ENCODE measurements around the gene ZNF217.
"Not testable (repeated sequence)": the region's sequence is repeated elsewhere in the genome, so short reads cannot be mapped to it uniquely, and the experiment has no call there.

ZNF217 gene

GRCh38 chr20:53599910-53600632 is 6.4 kb upstream of the ZNF217 start:
- no peak for DNase-seq (ENCODE audit: low read depth)
- H3K4me3 ChIP-seq (ENCODE audit: low read depth, low read length) = no peak overlapping the region

DNA sequence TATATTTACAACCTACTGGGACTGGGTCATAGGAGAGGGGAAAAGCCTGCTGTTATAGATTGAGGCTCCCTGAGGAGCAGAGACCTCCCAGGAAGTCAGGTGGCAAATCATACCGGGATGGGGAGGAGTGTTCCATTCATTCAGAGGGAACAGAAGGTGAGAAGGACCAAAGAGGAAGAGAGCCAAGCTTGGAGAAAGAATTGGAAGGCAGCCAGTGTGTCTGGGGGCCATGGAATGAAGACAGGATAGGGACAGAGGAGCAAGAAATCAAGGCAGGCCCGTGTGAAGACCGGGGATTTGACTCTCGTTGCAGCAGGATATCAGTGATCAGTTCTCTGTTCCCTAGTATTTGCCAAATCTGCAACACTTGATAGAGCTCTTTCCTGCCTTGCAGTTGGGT is 5.7 kb upstream of the ZNF217 start:
- no peak overlapping the region for H3K4me3 ChIP-seq (ENCODE audit: low read depth, low read length)
- no peak for DNase-seq (ENCODE audit: low read depth)

DNA sequence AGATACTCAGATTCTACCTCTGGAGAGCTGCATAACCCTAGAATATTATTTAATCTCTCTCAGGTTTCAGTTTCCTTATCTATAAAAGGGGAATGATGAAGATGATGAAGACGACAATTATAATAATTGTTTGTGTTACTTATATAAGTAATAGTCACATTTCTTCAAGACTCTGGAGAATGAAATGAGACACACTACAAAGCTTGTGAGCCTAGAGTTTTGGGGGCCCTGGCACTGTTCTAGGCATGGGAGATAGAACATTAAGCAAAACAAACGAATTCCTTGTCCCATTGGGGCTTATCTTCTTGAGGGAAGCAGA is 5.4 kb upstream of the ZNF217 start:
- no peak for DNase-seq (ENCODE audit: low read depth)

GRCh38 chr20:53598140-53599043 is 4.8 kb upstream of the ZNF217 start:
- DNase-seq (ENCODE audit: low read depth) = no peak
- H3K4me3 ChIP-seq (ENCODE audit: low read depth, low read length) = no peak overlapping the region

More for the DNA sequence above, 5.4 kb upstream of the ZNF217 start:
- H3K4me3 ChIP-seq (ENCODE audit: low read depth, low read length) = no peak overlapping the region

GRCh38 chr20:53597521-53598120 is 4.0 kb upstream of the ZNF217 start:
- DNase-seq (ENCODE audit: low read depth) = no peak
- no peak overlapping the region for H3K4me3 ChIP-seq (ENCODE audit: low read depth, low read length)

DNA sequence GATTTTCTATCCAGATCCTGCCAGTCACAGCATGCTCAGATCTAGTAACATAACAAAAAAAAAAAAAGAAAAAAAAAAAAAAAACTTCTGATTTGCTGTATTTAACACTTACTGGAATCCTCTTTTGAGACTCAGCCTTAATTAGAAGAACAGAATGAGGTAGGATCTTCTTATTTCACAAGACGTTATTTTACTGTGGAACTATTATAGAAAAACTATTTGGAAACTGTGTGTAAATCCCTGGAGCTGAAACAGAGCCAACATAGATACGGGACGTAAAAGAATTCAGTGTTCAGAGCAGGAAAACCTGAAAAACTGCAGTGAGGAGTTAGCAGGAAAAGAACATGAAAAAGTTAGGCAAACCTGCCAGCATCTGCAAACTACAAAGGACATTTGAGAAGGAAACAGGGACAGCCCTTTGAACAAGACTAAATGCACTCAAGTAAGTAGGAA is 3.4 kb upstream of the ZNF217 start:
- H3K4me3 ChIP-seq (ENCODE audit: low read depth, low read length) = no peak overlapping the region
- DNase-seq (ENCODE audit: low read depth) = no peak

DNA sequence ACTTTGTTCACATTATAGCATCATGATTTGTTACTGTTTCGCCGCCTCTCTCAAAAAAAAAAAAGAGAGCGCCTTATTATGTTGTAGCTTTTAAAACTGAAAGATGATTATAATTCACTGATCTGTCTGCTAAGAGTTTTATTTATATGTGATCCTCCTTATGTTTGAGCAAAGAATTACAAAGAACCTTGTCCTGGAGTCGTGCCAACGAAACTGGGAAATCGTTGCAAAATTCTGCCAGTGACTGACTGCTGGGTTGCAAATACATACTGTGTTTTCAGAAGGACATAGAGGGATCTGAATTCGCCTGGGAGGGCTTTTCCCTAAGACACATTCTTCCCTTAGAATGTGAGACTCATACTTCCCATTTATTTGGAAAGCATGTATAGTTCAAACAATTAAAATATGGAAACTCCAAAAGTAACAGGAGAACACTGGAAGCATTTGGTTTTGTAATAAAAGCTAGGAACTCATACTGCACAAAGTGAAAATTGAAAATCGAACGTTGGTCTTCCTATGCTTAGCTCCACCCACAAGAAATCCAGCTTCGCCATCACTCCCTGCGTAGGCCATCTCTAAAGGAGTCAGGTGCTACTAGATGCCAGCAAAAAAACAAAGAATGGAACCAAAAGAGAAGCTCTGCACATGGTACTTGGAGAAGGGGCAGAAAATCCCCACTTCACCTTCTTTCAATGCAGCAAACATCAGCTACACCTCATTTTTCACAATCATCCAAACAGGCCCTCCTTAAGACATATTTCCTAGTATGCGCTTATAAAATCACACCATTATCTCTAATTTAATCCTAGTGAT is 2.8 kb upstream of the ZNF217 start:
- not testable (repeated sequence) for H3K4me3 ChIP-seq (ENCODE audit: low read depth, low read length); DNase-seq (ENCODE audit: low read depth)

DNA sequence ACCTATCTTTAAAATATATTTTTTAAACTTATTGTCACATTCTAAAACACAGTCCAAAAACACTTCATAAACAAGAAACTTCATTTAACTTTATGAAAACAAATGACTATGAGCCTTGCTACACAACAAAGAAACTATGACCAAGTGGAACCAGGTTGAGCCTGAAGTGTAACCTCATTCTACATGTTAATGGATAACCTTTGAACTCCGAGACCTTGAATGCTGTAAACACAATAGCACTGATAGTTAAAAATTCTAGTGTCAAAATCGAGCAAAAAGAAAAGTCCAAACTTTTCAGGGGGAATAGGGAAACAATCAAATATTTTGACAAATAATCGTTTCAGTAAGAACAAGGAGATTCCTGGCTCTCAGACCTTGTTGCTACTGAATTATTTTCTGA is 2.1 kb upstream of the ZNF217 start:
- not testable (repeated sequence) for H3K4me3 ChIP-seq (ENCODE audit: low read depth, low read length); DNase-seq (ENCODE audit: low read depth)

GRCh38 chr20:53595018-53595378 is 1.4 kb upstream of the ZNF217 start:
- DNase-seq (ENCODE audit: low read depth) = no peak
- H3K4me3 ChIP-seq (ENCODE audit: low read depth, low read length) = peak overlapping the region; percentile 67

DNA sequence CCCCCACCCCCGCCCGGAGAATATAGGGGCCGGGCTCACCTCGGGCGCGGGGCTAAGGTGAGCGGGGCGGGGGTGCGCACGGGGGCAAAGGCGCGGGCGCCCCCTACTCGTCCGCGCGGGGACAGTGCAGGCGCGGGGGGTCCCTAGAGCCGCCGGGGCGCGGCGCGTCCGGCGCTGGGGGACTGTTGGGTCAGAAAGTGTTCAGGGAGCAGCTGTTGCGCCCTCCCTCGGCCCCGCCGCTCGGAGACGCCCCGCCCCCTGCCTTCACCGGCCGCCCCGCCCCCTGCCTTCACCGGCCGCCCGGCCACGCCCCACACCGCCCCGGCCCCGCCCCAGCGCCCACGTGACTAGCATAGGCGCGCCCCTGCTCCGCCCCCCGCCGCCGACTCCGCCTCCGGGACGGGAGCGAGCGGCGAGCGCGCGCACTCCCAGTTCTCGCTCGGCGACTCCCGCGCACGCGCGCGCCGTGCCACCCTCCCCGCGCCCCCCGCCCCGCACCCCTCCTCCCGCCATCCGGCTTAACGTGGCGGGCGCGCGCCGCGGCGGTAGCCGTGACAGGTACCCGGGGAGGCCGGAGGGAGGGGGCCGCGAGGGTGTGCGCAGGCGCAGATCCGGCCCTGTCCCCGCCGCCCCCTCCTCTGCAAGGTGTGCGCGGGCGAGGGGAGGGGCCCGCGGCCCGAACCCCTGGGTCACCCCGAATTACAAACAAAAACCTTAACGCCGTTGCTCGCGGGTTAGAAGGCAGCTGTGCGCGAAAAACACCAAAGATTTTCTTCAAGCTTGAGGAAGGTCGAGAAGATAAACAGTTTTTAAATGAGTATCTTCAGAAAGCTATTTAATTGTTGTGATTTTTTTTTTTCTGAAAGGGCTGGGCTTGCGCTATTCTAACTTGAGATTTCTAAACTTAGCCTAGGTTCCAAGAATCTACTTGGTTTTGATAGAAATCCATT is 704 bp upstream of the ZNF217 start:
- peak overlapping the region; percentile 74 for H3K4me3 ChIP-seq (ENCODE audit: low read depth, low read length)
- DNase-seq (ENCODE audit: low read depth) = peak; percentile 75

GRCh38 chr20:53592992-53593465 is 610 bp downstream of the ZNF217 start:
- H3K4me3 ChIP-seq (ENCODE audit: low read depth, low read length) = peak overlapping the region; percentile 74

GRCh38 chr20:53592454-53592991 is 1.1 kb downstream of the ZNF217 start:
- H3K4me3 ChIP-seq (ENCODE audit: low read depth, low read length) = peak overlapping the region; percentile 74
- not testable (repeated sequence) for DNase-seq (ENCODE audit: low read depth)

More at GRCh38 chr20:53592992-53593465, 610 bp downstream of the ZNF217 start:
- no peak for DNase-seq (ENCODE audit: low read depth)

GRCh38 chr20:53591941-53592441 is 1.6 kb downstream of the ZNF217 start:
- not testable (repeated sequence) for DNase-seq (ENCODE audit: low read depth)
- peak overlapping the region; percentile 74 for H3K4me3 ChIP-seq (ENCODE audit: low read depth, low read length)

DNA sequence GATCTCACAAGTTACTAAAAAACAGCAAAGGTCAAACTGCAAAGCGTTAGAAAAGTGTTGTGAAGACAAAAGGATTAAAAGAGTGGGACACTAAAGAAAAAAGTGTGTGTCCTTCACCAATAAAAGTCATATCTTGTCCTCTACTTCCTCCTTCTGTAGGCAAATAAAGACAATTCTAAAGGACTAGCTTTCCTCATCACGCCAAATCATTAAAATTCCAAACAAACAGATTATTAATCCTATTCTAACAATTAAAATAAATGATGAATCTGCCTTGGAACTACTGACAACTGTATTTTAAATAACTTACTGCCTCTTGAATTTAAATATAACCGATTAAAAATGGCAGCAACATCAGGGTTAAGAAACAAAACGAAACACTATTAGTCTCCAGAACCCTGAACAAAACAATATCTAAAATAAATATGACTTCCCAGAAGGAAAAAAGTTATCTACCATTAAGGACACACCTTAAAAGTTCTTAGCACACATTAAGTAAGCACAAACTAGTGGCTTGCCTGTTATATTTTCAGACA is 2.4 kb downstream of the ZNF217 start:
- DNase-seq (ENCODE audit: low read depth) = not testable (repeated sequence)
- peak overlapping the region; percentile 74 for H3K4me3 ChIP-seq (ENCODE audit: low read depth, low read length)

GRCh38 chr20:53590608-53591007 is 3.0 kb downstream of the ZNF217 start:
- H3K4me3 ChIP-seq (ENCODE audit: low read depth, low read length) = peak overlapping the region; percentile 23
- DNase-seq (ENCODE audit: low read depth) = not testable (repeated sequence)

GRCh38 chr20:53590122-53590521 is 3.5 kb downstream of the ZNF217 start:
- H3K4me3 ChIP-seq (ENCODE audit: low read depth, low read length) = peak overlapping the region; percentile 5
- DNase-seq (ENCODE audit: low read depth) = not testable (repeated sequence)

- DNase-seq (ENCODE audit: low read depth) = not testable (repeated sequence)
These were observed 4.1 kb downstream of the ZNF217 start for GRCh38 chr20:53589321-53590065.

More at GRCh38 chr20:53589321-53590065, 4.1 kb downstream of the ZNF217 start:
- H3K4me3 ChIP-seq (ENCODE audit: low read depth, low read length) = not testable (repeated sequence)

Measured in skeletal muscle cell (primary cell).